ENCODE measurements around the gene PHF20. TPM values are rescaled to one million over a fixed set of nuclear protein-coding genes. Genes with fewer than 3 reads are reported as not detected.
"Not testable (repeated sequence)": the region's sequence is repeated elsewhere in the genome, so short reads cannot be mapped to it uniquely, and the experiment has no call there.

Gene PHF20
- total RNA-seq, 1 experiment from 2014 or later: 31.1 TPM

DNA sequence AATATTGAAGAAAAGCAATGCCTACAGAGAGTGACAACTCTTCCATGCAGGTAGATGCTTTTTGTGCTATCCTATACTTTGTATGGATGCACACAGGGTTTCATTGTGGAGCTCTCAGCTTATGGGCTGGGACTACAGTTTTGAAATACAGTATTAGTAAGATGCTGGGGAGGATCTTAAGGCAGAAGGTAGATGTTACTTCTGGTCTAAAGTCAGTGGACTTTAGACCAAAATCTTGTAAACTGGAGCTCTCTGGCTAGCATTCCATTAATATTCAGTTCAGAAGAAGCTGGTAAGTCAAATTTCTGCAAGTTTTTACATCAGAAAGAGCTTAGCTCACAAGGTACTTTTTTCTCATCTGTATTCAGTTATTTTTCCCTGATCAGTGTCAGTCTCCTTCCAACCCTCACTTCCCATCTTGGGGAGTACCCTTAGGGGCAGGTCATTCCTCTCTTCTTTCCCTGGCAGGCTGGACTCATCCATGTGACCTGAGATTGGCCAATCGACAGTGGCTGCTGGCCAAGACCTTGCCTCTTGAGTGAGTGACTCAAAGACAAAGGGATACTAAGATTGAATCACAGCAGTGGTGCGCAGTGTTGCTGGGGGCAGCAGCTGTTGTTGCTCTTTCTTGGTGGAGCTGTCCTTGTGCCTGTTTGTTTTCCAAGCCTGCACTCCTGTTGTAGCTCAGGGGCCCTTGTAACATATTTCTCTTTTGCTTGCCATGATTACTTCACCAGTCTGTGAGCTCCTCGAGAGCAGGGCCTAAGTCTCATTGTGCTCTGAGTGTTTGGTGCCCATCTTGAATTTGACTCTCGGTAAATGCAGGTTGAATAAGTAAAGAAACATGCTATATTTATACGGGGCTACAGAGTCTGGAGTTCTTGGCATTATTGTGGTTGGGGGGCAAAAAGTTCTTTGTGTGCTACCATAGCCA is 2.8 kb upstream of the PHF20 start:
- in situ Hi-C loops (cut with HindIII; ENCODE audit: low pct_unique_long_range_greater_than_20kb, low sequenced_read_pairs): no loop called here
- DNase-seq (ENCODE audit: low read depth): peak; percentile 92

- in situ Hi-C loops (cut with HindIII; ENCODE audit: low pct_unique_long_range_greater_than_20kb, low sequenced_read_pairs): loop anchor here (10.0 kb wide), 2 partner anchors 93 to 173 kb away; no protein-coding TSS in a partner anchor
- DNase-seq (ENCODE audit: low read depth): no peak
These were observed 487 bp upstream of the PHF20 start for GRCh38 chr20:35771367-35771688.

- in situ Hi-C loops (cut with HindIII; ENCODE audit: low pct_unique_long_range_greater_than_20kb, low sequenced_read_pairs): loop anchor here (10.0 kb wide), 2 partner anchors 92 to 172 kb away; no protein-coding TSS in a partner anchor
- no peak for DNase-seq (ENCODE audit: low read depth)
These were observed 796 bp downstream of the PHF20 start for GRCh38 chr20:35772563-35773058.

DNA sequence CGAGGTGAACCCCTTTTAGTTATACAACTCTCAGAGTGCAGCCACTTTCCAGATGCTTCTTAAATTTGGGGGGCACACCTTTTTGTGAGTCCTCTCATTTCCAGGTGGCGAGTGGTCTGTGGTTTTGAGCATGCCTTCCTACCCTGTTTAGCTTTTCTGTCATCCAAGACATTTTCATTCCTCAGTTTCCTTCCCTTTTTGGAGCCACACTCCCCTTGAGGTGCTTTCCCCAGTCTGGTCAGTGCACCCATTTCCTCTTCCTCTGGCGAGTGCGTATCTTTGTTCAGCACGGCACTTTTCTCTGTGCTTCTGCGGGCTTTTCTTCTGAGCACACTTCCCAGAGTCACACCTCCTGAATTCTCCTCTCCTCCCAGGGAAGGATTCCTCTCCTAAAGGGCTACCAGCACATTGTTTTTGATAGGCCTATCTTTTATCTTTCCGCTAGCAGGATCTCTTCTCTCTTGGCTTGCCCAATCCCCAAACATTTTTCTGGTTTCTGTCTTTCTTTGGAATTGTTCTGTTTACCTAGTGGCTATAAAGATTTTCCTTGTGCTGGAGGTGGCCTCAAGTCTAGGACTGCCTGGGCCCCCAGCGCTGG is 1.4 kb downstream of the PHF20 start:
- no peak for DNase-seq (ENCODE audit: low read depth)
- in situ Hi-C loops (cut with HindIII; ENCODE audit: low pct_unique_long_range_greater_than_20kb, low sequenced_read_pairs): loop anchor here (10.0 kb wide), 2 partner anchors 92 to 172 kb away; no protein-coding TSS in a partner anchor

DNA sequence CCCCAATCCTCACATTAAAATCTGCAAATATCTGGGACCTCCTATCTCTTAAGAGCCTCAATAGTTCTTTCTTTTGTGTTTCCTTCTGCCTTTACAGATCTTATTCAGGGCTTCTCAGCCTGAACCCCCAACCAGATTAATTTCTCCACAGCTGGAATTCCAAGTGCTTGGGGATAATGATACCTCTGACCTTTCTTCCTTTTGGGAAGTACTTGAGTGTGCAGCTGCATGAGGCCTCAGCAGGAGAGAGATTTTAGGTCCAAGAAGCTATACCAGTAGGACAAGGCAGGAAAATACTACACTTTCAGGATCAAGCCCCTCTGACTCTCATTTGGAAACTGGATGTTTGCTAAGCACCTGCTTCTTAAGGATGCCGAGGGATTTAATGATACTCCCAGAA is 2.6 kb downstream of the PHF20 start:
- no peak for DNase-seq (ENCODE audit: low read depth)
- in situ Hi-C loops (cut with HindIII; ENCODE audit: low pct_unique_long_range_greater_than_20kb, low sequenced_read_pairs): loop anchor here (10.0 kb wide), 2 partner anchors 90 to 170 kb away; no protein-coding TSS in a partner anchor

- no peak for DNase-seq (ENCODE audit: low read depth)
- in situ Hi-C loops (cut with HindIII; ENCODE audit: low pct_unique_long_range_greater_than_20kb, low sequenced_read_pairs): loop anchor here (10.0 kb wide), 2 partner anchors 88 to 168 kb away; no protein-coding TSS in a partner anchor
These were observed 4.8 kb downstream of the PHF20 start for GRCh38 chr20:35776513-35777101.

DNA sequence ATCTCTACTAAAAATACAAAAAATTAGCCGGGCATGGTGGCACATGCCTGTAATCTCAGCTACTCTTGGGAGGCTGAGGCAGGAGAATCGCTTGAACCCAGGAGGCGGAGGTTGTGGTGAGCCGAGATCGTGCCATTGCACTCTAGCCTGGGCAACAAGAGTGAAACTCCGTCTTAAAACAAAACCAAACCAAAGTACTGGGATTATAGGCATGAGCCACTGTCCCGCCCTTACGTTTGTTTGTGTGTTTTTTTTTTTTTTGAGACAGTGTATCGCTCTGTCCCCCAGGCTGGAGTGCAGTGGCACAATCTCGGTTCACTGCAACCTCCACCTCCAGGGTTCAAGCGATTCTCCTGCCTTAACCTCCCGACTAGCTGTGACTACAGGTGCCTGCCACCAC is 12.0 kb downstream of the PHF20 start:
- in situ Hi-C loops (cut with HindIII; ENCODE audit: low pct_unique_long_range_greater_than_20kb, low sequenced_read_pairs); DNase-seq (ENCODE audit: low read depth): not testable (repeated sequence)

DNA sequence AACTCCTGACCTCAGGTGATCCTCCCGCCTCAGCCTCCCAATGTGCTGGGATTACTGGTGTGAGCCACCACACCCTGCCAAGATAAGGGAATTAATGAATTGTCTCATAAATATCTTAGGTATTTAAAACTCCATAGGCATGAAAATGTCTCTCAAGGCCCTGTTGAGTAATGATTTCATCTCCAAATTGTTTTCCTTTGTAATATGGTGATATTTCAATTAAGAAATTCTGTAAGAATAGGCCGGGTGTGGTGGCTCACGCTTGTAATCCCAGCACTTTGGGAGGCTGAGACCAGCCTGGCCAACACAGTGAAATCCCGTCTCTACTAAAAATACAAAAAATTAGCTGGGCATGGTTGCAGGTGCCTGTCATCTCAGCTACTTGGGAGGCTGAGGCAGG is 13.7 kb downstream of the PHF20 start:
- DNase-seq (ENCODE audit: low read depth); in situ Hi-C loops (cut with HindIII; ENCODE audit: low pct_unique_long_range_greater_than_20kb, low sequenced_read_pairs): not testable (repeated sequence)

DNA sequence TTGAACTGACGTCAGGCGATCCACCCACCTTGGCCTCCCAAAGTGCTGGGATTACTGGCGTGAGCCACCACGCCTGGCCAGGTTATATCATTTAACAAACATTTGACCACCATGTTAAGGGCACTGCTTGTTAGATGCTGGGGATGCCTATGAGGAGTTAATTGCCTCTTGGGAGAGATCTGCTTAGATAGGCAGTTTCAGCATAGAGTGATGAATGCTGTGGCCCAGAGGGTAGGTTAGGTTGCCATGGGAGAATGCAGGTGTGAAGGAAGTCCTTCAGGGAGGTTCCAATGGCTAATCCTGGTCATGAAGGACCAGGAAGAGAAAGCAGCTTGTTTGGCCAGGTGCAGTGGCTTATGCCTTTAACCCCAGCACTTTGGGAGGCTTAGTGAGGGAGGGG is 17.0 kb downstream of the PHF20 start:
- no peak for DNase-seq (ENCODE audit: low read depth)
- in situ Hi-C loops (cut with HindIII; ENCODE audit: low pct_unique_long_range_greater_than_20kb, low sequenced_read_pairs): no loop called here

DNA sequence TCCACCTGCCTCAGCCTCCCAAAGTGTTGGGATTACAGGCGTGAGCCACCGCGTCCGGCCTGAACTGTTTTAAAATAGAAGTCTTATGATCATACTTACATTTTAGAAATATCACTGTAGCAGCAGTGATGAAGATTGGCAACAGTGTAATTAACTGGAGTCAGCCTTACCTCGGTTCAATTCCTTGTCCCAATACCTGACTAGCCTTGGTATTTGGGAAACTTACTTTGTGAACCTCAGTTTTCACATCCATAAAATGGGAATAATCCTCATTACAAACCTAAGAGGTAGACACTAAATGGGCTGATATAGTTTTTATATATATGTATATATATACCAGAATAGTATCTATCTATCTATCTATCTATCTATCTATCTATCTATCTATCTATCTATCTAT is 19.3 kb downstream of the PHF20 start:
- in situ Hi-C loops (cut with HindIII; ENCODE audit: low pct_unique_long_range_greater_than_20kb, low sequenced_read_pairs): no loop called here
- DNase-seq (ENCODE audit: low read depth): no peak

DNA sequence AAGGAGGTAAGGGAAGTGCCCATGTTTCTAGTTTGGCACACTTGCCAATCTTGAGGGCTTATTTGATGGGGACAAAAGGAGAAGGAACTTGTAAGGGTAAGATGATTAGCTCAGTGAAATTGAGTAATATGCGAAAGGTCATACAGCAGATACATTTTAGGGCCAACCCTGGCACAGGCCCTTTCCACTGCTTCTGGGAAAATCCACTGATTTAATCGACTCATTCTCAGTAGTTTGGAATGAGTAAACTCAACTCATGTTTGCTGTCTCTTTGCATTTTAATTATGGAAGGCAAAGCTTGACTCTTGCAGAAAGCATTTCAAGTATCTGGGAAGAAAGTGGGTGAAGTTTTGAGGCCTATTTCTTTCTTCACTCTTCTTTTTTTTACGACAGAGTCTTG is 20.0 kb downstream of the PHF20 start:
- in situ Hi-C loops (cut with HindIII; ENCODE audit: low pct_unique_long_range_greater_than_20kb, low sequenced_read_pairs): no loop called here
- DNase-seq (ENCODE audit: low read depth): peak; percentile 22

DNA sequence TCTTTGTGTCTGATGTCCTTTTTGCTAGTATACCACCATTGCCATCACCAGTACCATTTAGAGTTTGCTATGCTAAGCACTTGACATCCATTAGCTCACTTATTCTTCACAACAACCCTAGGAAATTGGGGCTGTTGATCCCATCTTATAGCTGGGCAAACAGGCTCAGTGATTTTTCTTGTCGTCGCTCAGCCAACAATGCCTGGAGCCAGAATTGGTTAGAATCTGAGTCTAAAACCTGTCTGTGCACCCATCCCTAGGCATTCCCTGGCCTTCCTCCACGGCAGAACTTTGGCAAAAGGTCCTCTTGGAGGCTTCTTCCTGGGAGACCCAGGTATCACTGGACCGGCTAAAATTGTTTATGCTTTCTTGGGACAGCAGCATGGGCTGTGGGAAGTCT is 20.9 kb downstream of the PHF20 start:
- in situ Hi-C loops (cut with HindIII; ENCODE audit: low pct_unique_long_range_greater_than_20kb, low sequenced_read_pairs): no loop called here
- no peak for DNase-seq (ENCODE audit: low read depth)

- in situ Hi-C loops (cut with HindIII; ENCODE audit: low pct_unique_long_range_greater_than_20kb, low sequenced_read_pairs): no loop called here
These were observed 24.8 kb downstream of the PHF20 start for GRCh38 chr20:35796571-35796970.

DNA sequence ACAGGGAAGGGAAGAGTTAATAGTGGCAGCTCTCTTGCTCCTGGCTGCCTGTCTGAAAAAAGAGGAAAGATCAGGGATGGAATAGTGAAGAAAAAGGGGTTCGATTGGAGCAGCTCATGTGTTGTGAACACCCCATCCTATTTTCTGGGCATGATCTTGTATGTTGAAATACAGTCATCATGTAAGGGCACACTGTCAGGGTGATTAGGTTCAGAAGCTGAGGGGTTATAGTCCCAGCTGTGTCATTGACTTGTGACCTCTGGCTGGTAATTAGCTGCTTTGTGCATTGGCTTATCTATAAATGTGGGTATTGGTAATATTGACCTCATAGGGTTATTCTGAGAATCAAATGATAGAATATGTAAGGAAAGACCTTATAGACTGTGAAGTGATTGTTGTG is 30.1 kb downstream of the PHF20 start:
- in situ Hi-C loops (cut with HindIII; ENCODE audit: low pct_unique_long_range_greater_than_20kb, low sequenced_read_pairs): no loop called here
- no peak for DNase-seq (ENCODE audit: low read depth)

More at GRCh38 chr20:35796571-35796970, 24.8 kb downstream of the PHF20 start:
- DNase-seq (ENCODE audit: low read depth): no peak

GRCh38 chr20:35806075-35806474 is 34.3 kb downstream of the PHF20 start:
- DNase-seq (ENCODE audit: low read depth): no peak
- in situ Hi-C loops (cut with HindIII; ENCODE audit: low pct_unique_long_range_greater_than_20kb, low sequenced_read_pairs): no loop called here

DNA sequence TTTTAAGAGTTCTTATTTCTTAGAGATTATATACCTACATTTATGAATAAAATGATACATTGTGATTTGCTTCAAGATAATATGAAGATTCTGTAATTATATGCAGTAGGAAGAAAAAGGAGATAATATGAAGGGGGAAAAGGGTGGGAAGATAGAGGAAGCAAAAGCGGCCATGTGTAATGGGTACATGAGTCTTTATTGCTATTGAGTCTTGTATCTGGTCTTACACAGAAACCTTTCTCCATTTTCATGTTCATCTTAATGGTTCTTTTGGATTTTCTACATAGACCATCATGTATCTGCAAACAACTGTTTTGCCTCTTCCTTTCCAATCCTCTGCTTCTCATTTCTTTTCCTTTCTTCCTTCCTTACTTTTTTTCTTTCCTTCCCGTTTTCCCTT is 36.1 kb downstream of the PHF20 start:
- in situ Hi-C loops (cut with HindIII; ENCODE audit: low pct_unique_long_range_greater_than_20kb, low sequenced_read_pairs): no loop called here
- no peak for DNase-seq (ENCODE audit: low read depth)

- peak; percentile 31 for DNase-seq (ENCODE audit: low read depth)
- in situ Hi-C loops (cut with HindIII; ENCODE audit: low pct_unique_long_range_greater_than_20kb, low sequenced_read_pairs): no loop called here
These were observed 48.9 kb downstream of the PHF20 start for GRCh38 chr20:35820715-35821114.

- peak; percentile 40 for DNase-seq (ENCODE audit: low read depth)
- in situ Hi-C loops (cut with HindIII; ENCODE audit: low pct_unique_long_range_greater_than_20kb, low sequenced_read_pairs): no loop called here
These were observed 50.0 kb downstream of the PHF20 start for GRCh38 chr20:35821807-35822242.

DNA sequence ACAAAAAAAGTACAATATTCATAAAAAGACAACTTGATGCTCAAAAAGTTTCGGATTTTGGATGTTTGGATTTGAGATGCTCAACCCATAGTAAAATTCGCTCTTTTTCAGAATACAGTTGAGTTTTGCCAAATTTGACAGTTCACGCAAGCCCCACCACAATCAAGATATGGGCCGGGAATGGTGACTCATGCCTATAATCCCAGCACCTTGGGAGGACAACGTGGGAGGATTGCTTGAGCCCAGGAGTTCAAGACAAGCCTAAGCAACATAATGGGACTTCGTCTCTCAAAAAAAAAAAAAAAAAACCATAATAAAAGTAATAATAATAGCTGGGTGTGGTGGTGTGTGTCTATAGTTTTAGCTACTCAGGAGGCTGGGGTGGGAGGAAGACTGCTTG is 51.3 kb downstream of the PHF20 start:
- no peak for DNase-seq (ENCODE audit: low read depth)
- in situ Hi-C loops (cut with HindIII; ENCODE audit: low pct_unique_long_range_greater_than_20kb, low sequenced_read_pairs): no loop called here
